HG03575 (cell line): ENCODE measurements around the gene POU2F2.

Experiments used
- ATAC-seq: cut with Tn5 transposase; IDR thresholded peaks from one replicate; pipeline ENCODE4 v1.9.1; 2021; ENCODE audit not compliant: unreplicated experiment, insufficient number of reproducible peaks, low FRiP score; ENCODE audit errors: extremely low read depth

POU2F2 gene

DNA sequence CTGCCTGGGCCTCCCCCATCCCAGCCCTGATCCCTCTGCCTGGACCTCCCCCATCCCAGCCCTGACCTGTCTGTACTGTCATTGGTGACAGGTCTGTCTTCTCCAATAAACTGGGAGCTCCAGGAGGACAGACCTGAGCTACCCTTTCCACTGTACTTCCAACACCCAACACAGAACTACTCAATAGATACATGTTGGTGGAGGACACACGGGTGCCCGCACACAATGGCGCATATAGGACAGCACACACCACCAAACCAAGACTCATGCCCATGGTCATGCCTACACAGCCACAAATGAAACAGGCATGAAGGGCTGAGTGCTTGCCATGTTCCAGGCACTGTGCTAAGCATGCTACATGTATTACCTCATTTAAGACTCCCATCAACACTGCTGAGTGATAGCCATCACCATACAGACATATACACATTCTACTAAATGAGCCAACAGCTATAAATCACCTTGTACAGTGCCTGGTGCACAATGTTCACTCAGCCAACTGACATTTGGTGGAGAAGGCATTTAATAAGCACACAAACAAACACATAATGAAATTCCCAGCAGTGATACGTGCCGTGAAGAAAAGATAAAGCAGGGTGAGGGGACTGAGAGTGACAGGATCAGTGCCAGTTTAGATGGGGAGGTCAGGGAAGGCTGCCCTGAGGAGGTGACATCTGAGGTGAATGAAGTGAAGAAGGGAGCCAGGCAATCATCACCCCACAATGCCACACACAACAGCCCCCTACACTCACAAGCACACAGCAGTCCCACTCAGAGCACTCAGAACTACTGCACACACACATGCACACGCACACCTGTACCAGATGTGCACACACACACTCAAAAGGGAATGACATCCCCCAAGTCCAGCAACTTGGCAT, 857 bp downstream of the POU2F2 start:
- ATAC-seq: no peak

DNA sequence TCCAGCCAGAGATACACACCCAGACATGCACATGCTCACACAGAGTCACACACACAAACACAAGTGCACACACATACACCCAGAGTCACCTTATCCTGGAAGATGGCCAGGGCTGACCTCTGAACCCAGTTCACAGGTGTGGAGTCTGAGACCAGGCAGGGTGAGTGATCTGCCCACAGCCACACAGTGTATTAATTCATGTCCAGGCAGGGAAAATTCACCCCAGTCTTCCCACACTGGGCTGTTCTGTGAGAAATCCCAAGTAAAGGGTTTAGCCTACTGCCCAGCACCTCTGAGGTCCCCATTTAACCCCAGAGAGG, 2.0 kb downstream of the POU2F2 start:
- ATAC-seq: no peak

DNA sequence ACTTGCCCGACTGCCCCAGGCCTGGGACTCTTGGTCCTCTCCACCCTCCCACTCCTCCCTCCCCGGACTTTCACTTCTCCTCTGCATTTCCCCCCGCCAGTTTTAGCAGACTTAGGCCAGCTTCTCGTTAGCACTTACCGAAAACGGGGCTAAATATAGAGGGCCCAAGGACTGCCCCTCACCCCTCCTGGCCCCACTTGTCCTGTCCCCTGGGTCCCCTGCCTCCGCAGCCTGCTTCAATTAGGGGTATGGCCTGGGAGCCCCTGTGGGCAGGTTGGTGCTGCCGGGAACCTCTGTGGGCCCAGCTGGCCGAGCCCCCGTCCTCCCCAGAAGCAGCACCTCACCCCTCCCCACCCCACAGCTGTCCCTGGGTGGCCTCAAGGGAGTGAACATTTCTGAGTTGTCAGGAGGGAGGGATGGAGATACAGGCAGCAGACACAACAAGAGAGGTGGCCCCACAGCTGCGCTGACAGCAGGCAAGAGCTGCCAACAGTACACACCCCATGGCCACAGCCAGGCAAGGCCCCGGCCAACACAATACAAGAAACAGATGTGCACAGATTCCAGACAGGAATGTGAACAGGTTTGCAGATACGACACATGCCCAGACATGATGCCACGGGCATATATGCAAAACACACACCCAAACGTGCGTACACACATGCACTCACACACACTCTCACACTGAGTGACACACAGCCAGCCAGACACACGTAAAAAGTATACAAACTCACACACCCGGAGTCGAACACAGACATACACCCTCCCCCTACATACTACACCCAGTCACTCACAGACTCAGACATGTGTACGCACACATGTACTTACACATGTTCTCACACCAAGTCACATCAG, 2.6 kb downstream of the POU2F2 start:
- ATAC-seq: no peak

DNA sequence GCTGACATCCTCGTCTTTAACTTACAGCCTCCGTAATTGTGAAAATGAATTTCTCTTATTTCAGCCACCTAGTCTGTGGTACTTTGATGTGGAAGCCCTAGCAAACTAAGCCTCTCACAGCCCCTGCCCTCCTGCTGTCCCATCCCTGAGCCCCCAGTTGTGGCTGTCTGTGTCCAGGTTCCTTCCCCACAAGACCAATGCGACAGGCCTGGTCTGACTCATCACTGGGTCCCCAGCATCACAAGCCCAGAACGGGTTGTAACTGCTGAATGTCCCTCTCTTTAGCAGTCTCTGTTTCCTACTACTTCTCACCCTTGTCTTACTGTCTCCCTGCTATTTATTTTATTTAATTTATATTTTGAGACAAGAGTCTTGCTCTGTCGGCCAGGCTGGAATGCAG, 5.7 kb downstream of the POU2F2 start:
- no peak for ATAC-seq

DNA sequence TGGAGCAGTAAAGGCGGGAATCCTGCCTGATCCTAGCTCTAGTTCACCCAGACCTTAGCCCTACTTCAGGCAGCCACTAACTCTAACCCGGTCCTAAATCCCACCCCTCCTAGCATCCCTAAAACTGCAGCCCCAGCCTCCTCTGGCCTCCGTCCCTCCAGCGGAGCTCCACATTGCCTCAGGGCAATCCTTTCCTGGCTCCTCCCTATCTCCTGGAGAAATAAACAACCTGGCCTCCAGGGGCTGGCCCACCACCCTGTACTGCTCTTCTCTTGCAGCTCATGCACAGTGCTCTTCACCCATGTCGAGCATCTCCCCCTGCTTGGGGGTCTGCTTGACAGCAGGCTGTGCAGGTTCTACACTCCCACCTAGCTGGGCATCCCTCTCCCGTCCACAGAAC, 6.7 kb downstream of the POU2F2 start:
- no peak for ATAC-seq

DNA sequence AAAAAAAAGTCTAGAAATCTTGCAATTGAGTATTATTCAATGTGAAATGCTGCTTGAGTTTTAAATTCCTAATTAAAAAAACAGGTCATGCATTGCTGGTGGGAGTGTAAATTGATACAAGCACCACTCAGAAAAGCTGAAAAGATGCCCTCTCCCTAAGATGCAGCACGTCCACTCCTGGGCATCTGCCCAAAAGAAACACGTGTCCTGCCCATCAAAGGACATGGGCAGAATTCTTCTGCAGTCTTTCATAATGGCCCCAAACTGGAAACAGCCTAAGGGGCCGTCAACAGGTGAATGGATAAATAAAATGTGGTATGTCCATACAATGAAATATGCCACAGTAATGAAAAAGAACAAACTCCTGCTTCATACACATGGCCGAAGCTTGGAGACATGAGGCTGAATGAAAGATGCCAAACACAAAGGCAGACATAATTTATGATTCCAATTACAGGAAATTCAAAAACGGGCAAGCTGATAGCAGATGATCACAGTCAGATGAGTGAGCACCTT, 7.8 kb downstream of the POU2F2 start:
- no peak for ATAC-seq

DNA sequence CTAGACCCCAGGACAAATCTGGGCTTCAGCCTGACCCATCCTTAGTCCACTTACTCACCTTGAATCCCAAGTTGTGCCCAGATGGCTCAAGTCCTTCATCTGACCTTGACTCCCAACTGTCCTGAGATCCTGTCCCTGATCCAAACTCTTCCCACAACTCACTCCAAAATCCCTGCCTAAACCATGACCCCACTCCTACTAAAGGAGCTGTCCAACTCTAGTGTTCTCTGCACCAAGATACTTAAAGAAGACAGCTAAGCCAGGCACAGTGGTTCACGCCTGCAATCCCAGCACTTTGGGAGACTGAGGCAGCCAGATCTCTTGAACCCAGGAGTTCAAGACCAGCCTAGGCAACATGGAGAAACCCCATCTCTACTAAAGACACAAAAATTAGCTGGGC, 8.5 kb downstream of the POU2F2 start:
- no peak for ATAC-seq

DNA sequence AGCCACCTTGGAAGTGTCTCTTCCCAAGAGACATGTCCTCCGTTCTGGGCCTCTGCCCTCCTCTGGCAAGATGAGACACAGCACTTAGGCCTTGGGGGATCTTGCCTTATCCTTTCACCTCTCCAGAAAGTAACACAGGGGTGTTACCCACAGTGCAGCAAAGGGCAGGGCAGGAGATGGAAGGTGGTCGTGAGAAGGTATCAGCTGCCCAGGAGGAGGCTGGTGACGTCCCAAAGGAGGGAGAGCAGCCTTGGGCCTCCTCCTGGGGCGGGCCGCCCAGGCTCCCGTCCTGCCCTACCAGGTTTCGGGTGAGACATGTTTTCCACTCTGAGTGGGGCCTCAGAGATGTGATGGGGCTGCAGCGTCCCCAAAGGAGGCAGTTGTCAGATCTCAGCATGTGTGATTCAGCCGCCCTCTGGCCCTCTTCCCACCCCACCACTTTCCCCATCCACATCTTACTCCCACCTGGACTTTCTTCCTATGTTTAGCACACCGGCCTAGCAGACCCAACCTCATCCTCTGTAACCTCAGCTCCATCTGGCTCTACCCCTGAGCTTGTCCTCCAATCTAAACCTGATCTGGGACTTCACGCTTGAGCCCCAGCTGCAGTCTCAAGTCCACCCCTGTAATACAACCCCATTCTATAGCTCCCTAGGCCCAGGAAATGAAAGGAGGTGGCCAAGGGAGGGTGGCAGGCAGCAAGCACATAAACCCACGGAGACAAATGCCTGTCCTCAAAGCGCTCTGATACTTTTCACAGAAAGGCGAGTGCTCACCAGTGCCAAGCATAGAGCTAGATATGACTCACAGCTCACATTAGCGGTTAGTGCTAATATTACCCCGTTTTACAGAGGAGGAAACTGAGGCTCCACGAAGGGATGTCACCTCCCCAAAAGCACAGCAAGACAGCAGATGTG, 9.3 kb downstream of the POU2F2 start:
- ATAC-seq: no peak

DNA sequence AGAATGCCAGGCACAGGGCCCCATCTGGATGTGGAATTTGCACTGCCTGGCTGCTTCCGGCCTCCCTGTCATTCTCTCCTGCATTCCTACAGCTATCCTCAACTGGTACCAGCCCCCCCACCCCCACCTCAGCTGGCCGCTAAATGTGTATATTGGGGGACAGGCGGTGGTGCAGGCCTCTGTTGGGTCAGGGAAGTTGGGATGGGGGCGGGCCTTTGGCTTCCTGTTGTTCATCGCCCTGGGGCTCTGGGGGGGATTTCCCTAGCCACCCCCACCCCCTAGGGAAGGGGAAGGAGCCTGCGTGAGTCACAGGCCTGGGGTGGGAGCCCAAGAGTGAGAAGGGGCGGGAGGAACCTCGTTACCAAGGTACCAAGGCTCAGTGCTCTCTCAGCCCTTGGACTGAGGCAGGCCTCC, 10.6 kb downstream of the POU2F2 start:
- no peak for ATAC-seq

DNA sequence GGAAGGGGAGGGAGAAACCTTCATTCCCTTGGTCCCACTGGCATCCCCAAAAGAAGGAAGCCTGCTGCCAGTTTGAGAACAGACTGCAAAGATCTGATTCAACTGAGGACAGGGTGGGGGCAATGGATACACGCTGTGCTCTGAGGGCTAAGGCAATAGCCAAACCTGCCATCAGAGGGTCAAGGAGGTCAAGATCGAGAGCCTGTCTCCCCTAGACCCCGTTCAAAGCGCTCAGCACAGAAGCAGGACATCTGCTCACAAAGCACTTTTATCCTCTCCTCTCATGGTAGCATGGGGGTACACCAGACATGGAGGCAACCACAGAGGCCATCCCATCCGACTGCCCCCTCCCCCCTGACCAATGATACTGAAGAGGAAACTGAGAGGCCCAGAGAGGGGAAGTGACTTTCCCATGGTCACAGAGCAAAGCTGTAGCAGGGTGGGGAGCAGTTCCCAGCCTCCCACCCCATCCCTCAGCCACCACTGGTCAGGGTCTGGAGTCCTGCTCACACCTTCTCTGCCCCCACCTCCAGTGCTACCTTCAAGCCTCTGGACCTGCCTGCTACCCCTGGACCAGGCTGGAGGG, 11.1 kb downstream of the POU2F2 start:
- ATAC-seq: no peak

DNA sequence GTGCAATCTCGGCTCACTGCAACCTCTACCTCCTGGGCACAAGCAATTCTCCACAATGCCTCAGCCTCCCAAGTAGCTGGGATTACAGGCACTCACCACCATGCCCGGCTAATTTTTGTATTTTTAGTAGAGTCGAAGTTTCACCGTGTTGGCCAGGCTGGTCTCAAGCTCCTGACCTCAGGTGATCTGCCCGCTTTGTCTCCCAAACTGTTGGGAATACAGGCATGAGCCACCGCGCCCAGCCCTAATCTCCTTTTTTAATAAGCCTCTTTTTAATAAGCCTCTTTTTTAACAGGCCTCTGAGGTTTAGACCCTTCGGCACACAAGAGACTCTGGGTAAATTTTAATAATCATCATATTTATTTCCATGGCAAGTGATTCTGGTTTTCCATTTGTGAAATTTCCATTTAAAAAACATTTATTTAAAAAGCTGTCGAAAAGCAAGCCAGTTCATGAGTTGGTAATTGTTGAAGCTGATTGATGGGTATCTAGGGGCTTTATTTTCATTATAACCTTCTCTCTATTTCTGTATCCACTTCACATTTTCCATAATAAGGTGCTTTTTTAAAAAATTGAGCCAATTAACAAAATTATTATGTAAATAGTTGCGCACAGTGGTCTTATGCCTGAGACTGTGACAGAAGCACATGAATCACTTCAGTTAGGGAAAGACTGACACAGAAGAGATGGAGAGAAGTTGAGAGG, 11.8 kb downstream of the POU2F2 start:
- no peak for ATAC-seq

DNA sequence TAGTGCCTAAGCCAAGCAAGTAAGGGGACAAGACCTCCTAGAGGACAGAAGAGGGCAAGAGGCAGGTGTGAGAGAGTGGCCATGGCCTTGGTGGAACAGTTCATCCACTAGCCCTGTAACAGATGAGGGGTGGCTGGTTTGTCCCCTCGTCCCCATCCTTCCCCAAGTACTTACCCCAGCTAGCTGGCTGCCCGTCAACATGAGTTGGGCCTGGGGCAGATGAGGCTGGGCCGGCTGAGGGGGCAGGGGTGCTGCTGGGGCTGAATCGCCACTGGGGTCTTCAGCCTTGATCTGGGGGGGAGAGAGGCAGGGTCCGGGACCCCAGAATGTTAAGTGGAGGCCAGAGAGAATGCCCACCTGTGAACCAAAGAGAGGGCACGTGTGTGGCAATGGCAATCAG, 15.2 kb downstream of the POU2F2 start:
- no peak for ATAC-seq

DNA sequence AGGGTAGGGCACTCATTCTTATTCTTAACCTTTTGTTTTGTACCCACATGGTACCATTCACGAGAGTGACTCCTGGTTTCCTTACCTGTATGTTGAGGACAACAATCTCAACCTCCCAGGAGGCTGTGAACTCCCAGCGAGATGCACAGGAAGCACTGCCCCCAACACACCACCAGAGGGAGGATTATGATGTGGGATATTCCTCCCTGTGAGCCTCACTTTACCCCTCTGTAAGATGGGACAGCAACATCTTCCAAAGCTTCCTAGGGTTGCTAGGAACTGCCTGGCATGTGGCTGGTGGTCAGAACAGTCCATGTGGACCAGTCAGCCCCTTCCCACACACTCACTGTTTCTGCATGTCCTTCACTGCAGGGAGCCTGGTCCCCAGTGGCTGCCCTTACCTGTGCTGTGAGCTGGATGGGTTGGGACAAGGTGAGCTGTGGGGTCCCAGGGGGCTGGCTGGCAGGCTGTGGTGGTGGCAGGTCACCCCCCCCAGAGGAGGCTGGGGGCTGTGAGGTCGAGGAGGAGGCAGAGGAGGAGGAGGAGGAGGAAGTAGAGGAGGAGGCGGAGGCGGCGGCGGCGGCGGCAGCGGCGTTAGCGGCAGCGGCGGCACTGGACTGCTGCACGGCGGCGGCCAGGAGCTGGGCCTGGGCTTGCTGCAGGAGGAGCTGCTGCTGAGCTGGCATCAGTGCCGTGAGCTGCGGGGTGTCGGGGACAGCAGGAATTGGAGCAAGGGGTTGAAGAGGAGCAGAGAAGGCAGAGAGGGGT, 15.8 kb downstream of the POU2F2 start:
- no peak for ATAC-seq

DNA sequence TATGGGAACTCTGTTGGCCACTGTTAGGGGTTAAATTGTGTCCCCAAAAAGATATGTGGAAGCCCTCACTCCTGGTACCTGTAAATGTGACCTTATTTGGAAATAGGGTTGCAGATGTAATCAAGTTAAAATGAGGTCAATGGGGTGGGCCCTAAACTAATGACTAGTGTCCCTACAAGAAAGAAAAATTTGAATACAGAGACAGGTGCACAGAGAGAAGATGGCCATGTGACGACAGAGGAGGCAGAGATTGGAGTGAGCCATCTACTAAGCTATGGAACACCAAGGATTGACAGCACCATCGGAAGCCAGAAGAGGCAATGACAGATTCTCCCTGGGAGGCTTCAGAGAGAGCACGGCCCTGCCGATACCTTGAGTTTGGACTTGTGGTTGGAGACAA, 16.5 kb downstream of the POU2F2 start:
- no peak for ATAC-seq

DNA sequence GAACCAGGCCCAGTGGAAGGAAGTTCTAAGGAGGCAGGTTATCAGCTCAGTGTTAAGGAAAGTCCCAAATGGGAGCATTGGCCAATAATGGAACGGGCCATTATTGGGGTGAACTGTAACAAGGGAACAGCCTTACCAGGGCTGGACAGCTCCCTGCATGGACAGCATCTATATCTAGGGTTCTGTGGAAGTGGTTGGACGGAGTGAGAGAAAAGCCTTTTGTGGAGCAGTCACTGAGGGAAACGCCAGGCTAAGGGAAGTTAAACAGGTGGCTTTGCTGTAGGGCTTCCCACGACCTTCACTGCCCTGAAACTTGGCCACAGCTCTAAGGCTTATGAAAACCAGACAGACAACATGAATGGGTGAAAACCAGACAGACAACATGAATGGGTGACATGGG, 17.0 kb downstream of the POU2F2 start:
- no peak for ATAC-seq

DNA sequence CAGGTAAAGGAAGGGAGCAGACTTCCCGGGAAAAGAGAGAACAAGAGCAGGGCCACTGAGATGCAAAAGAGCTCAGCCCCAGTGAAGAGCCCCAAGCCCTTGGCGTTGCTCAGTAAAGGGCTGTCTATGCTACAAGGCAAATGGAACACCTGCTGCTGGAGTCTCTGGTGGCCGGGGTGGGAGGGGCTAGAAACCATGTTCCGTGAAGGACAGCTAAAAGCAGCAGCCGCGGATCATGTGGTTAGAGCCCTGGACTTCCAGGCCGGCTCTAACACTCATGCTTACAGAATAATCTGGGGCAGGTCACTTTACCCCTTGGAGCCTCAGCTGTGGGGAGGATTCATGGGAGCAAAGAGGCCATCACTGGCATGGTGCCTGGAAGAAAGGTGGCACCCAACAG, 17.8 kb downstream of the POU2F2 start:
- no peak for ATAC-seq

DNA sequence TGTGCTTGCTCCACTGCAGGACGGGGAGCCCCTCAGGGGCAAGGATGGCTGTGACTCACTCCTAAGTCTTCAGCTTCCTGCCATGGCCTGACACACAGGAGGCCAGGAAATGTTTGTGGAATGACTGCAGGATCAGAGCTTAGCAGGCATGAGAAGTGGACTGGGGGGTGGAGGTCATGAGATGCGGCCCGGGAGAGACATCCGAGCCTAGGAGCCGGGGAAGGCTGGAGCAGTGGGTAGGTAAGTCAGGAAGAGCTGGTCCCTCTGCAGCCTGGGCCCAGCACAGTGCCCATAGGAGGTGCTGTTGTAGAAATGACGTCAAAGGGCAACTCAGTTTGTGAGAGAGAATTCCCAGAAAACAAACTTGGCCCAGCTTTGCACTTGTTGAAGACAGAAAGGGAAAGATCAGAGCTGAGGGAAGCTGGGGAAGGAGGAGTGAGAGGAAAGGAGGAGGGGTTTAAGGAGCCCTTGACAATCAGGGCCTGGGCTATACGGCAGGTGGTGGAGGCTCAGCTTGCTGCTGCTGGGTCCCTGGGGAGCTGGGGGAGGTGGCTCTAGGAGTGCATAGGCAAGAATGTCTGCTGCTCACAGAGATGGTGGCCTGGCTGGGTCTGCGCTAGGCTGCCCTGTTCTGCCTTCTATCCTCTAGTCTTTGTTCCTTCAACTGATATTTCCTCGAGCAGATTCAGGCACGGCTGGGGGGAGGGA, 18.5 kb downstream of the POU2F2 start:
- no peak for ATAC-seq
